ENCODE results near the gene THYN1.

THYN1 gene

DNA sequence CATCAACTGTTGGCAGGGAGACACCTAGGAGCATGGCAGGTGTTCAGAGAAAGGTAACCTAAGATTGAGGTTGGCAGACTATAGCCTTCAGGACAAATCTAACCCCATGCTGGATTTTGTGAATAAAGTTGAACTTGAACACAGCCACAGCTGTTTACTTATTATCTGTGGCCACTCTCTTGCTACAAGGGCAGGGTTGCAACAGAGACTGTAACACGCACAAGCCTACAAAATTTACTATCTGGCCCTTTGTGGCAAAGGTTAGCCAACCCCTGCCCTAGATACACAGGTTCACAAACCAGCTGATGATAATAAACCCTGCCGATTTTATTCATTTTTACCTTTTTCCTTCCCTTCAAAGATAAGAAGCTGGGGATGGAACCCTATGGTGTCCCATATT lies 2.5 kb downstream of the THYN1 start:
- DNase-seq (ENCODE audit: low read depth in 1 of 2, low spot score in 1 of 2) = no peak

DNA sequence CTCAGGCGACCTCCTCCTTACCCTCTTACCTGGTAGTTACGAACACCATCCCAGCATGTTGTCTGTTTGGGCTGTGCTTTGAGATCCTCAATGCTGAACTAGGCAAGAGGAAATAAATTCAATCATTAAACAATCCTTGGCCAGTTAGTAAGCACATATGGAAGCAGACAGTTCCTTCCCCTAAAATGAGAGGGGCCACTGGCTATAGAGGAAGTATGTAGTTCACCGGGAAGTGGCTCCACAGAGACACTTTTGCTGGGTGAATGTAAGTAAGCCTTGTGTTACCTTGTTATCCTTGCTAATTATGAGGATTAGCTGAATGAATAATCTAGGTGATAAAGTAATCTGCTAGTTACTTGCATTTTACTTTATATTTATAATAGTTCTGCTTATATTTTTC lies 2.9 kb downstream of the THYN1 start:
- DNase-seq (ENCODE audit: low read depth in 1 of 2, low spot score in 1 of 2) = no peak

DNA sequence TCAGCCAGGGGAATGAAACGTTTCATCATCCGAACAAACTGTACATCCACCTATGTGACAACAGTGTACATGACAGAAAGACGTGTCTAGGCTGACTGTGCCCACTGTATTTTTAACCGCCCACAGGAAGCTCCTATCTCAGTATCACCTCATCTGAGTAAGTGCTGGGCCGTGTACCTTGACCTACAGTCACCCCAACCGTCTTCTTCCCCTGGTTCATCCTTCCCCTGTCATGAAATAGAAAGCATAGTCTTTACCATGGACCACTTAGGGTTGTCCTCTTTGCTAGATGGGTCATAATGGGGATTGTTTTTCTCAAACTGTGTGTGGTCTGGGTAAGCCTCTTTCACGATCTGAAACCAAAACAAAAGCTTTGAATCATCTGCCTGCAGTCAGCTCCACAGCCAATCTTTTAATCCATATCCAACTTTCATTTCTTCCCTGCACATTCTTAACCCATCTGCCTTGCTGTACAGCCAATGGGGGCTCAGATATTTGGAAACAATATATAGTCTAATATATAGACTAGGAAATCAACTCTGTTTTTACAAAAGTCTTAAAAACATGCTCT lies 4.2 kb downstream of the THYN1 start:
- no peak for DNase-seq (ENCODE audit: low read depth in 1 of 2, low spot score in 1 of 2)

DNA sequence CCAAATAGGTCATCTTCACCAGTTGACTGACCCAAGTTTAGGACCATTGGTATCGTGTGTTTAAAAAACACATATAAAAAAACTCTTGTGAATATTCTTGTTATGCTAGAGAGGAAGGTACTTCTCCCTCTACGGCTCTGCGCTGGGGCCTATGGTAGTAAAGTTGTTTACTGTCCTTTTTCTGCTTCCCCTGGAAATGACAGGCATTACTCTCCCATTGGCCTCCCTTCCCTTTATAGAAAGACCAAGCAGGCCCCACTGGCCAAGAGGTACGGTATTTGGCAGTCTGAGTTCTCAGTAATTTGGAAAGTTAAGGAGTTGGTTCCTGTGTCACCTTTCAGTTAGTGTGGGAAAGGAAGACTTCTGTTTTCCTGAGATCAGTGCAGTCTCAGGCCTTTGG lies 6.5 kb downstream of the THYN1 start:
- no peak for DNase-seq (ENCODE audit: low read depth in 1 of 2, low spot score in 1 of 2)

DNA sequence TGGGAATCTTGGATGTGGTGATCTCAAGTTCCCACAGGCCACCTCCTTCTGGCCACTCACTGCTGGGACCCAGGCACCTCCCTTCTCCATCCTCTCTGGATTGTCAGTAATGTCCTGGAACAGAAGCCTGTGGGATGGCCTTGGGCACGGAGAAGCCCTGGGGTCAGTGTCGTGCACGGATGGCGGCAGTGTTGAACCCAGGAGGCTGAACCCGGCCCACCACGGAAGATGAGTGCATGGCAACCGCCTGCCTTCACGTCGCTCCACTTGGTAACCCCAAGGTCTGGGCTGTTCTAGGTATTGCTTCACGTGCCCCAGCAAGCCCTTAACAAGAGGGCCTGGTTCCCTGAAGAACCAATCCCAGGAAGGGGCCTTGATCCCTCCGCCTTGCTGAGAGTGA lies 7.1 kb downstream of the THYN1 start:
- DNase-seq (ENCODE audit: low read depth in 1 of 2, low spot score in 1 of 2) = no peak

DNA sequence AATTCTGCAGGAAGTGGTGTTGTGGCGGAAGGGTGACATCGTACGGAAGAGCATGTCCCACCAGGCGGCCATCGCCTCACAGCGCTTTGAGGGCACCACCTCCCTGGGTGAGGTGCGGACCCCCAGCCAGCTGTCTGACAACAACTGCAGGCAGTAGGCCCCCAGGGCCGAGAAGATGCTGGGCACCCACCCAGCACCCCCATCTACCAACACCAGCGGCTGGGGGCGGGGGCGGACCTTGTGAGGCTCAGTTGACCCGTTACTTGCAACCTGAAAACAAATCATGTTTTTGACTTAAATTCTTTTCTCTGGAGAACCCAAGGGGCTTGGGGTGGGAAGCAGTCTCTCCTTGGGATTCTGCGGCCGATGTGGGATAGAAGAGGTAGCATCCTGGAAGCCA lies 7.7 kb downstream of the THYN1 start:
- no peak for DNase-seq (ENCODE audit: low read depth in 1 of 2, low spot score in 1 of 2)

DNA sequence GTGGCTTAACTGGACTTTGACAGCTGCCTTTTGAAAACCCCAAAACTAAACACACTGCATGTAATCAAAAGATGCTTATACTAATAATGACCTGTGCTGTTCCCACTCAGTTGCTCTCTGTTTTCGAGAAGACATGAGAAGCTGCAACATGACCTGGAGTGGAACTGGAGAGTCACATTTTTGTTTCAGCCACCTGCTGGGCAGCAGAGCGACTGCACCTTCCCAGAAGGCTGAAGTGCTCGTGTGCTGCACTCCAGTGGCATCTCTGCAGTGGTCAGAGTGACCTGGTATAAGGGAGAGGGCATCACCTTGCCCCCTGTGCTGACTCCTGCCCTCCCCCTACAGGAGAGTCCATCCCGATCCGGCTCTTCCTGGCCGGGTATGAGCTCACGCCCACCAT lies 8.6 kb downstream of the THYN1 start:
- no peak for DNase-seq (ENCODE audit: low read depth in 1 of 2, low spot score in 1 of 2)

DNA sequence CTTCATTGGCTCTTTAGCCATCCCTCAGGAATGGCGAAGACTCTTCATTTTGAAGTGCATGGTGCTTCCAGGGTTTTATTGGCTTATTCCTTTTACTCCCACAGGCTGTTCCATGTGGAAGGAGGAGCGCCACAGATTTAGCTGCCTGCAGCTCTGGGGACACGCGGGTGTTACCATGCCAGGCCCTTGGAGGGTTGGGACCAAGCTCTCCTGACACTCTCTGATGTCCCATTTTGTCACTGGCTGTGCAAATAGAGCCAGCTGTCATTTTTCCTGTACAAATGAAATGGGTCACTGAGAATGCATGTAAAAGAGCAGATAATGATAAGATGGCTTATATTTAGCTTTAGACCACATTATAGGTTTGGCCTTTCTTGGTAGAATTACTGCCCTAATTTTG lies 9.2 kb downstream of the THYN1 start:
- DNase-seq (ENCODE audit: low read depth in 1 of 2, low spot score in 1 of 2) = no peak

DNA sequence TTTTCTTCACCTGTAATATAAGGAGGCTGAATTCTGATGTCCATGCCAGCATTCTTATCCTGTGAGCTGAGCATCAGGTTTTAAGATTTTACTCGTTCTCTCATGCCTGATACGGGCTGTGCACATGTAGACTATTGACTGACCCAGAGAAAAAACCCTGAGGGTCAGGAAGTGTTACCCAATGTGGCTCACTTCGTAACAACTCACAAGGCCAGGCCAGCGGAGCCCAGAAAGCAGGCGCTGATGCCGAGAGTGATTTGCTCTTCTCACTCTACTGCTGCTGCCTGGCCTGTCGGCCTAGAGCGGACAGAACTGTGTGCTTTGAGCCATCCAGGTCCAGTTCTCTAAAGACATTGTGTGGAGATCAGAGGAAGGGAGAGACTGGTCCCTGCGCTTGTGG lies 10.8 kb downstream of the THYN1 start:
- DNase-seq (ENCODE audit: low read depth in 1 of 2, low spot score in 1 of 2) = no peak

DNA sequence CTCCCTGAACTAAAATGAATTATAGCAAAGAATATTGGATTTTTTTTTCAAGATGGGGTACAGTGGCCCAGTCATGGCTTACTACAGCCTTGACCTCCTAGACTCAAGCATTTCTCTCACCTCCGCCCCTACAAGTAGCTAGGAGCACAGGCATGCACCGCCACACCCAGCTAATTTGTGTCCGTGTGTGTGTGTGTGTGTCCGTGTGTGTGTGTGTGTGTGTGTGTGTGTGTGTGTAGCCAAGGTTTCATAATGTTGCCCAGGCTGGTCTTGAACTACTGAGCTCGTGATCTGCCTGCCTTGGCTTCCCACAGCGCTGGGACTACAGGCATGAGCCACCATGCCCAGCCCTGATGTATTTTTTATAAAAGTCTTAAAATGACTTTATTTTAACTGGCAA lies 12.6 kb downstream of the THYN1 start:
- no peak for DNase-seq (ENCODE audit: low read depth in 1 of 2, low spot score in 1 of 2)

DNA sequence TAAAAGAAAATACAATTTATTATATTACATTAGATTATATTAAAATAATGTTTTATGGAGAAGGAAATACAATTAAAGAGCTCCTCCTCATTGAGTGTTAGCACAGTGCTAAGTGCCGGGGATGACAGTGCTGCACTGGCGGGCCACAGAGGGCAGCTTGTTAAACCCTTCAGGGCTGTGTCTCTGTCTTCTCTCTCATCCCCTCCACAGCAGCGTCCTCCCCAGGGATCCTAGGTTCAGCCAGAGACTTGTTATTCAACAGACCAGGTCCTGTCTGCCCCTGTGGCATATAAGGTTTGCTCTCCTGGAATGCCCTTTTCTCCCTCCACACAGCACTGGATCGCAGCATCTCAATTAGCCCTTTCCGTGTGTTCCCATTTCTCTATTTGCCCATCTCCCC lies 14.2 kb downstream of the THYN1 start:
- no peak for DNase-seq (ENCODE audit: low read depth in 1 of 2, low spot score in 1 of 2)

DNA sequence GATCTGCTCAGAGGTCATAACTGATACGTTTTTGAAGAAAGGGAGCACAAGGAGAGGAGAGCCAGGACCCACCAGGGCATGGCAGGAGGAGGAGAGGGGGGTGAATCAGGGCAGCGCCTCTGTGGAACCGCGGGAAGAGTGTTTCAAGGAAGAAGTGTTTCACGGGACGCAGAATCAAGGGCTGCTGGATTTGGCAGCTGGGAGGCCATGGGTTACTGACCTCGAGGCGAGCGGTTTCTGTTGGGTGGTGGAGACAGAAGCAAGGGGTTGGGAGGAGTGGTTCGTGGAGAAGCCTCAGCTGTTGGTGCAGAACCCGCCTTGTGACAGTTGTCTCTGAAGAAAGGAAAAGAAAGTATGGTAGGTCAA lies 15.6 kb downstream of the THYN1 start:
- no peak for DNase-seq (ENCODE audit: low read depth in 1 of 2, low spot score in 1 of 2)

DNA sequence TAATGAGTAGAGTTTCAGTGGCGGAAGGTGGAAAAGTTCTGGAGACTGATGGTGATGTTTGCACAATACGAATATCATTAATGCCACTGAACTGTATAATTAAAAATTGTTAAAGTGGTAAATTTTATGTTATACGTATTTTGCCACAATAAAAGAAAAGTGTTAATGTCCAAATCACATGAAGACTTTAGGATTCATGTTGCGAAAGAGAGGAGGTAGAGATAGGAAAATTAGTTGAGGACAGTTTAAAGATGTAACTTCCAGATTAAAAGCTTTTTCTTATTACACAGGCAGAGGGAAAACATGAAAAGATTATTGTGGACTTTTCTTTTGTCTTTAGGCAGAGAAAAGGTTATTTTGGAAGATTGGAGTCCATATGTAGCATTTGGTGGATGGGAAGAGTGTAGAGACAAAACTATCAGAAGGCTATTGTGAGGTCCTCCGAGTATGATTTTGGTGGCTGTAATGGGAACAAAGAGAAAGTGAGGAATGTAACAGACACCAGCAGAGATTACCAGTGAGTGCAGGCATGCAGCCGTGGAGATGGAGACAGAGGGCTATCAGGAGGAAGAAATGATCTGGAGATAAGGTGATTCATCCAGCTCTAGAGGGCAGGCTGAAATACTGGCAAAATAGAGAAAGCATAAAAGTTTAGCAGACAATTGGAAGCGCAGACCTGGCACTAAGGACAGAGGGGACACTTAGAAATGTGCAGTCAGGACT lies 16.2 kb downstream of the THYN1 start:
- no peak for DNase-seq (ENCODE audit: low read depth in 1 of 2, low spot score in 1 of 2)

DNA sequence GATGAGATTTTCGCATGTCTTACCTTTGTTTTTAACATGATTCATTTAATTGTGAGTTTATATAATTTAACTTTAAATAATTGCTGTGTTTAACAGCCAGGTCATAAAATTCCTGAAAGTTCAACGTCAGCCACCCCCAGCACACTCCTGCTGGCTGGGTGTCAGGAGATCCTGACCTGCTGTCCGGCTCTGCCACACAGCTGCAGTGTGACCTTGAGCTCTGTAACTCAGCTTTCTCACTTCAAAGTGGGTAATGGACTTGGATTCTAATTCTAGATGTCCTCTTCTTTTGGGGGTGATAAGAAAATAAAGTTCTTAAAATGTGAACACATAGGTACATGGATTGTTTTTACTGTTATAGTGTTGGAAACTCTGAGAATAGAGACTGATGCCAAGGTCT lies 17.8 kb downstream of the THYN1 start:
- no peak for DNase-seq (ENCODE audit: low read depth in 1 of 2, low spot score in 1 of 2)

DNA sequence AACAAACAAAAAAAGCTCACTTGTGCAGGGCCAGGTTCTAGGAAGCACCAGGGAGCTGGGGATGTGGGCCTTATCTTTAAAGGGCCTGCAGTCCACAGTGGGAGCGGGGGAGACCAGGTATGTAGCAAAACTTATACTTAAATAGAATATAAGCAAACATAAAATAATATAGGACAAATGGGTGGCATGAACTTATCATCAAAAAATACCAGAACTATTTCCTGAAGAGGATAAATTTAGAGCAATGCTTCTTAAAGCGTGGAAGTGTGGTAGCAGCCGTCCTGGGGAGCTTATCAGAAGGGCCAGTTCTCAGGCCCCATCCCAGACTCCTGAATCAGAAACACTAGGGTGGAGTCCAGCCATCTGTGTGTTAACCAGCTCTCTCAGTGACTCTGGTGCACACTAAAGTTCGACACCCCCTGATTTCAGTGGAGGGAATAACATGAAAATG lies 19.4 kb downstream of the THYN1 start:
- no peak for DNase-seq (ENCODE audit: low read depth in 1 of 2, low spot score in 1 of 2)

DNA sequence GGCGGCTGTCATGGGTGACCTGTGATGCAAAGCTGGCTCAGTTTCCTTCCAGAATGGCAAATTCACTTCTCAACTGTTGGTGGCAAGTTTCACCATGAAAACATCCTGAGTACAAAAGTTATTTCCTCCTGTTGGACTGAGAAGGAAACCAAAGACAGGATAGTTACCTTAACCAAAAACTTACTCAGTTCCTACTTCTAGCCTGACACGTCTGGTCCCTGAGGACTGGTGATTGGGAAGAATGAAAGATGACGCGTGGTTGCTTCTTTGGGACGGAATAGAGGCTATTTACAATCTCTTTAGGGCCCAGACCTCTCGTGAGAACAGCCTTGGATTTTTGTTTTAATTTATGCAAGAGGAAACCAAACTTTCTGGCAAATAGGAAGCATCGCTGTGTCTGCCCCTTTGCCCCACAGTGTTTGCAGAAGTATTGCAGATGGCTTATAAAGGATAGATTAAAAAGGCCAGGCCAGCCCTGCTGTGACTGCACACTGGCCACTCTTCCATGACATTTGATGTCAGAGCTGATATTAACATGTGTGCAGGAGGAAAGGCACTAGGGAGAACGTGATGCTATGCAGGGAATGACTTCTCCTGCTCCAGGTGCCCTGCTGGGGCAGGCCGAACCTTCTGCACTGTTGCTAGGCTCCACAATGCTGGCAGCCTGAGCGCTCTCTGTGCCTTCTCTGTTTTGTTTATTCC lies 21.0 kb downstream of the THYN1 start:
- DNase-seq (ENCODE audit: low read depth in 1 of 2, low spot score in 1 of 2) = no peak

DNA sequence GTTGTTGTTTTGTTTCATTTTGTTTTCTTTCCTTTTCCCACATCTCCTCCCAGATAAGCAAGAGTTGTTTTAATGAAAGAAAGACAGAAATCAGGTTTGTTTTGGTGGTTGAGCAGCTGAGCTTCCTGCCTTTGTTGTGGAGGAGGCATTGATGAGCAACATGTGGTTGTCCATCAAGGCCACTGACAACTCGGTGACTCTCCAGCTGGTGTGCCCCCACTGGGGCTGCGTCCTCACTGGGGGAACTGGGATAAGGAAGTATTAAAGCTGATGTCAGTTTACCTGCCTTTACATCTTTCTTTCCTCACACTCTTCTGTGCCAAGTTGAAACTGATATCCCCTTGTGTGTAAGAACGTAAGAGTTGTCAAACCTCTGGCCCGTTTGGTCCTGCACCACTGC lies 22.8 kb downstream of the THYN1 start:
- no peak for DNase-seq (ENCODE audit: low read depth in 1 of 2, low spot score in 1 of 2)

DNA sequence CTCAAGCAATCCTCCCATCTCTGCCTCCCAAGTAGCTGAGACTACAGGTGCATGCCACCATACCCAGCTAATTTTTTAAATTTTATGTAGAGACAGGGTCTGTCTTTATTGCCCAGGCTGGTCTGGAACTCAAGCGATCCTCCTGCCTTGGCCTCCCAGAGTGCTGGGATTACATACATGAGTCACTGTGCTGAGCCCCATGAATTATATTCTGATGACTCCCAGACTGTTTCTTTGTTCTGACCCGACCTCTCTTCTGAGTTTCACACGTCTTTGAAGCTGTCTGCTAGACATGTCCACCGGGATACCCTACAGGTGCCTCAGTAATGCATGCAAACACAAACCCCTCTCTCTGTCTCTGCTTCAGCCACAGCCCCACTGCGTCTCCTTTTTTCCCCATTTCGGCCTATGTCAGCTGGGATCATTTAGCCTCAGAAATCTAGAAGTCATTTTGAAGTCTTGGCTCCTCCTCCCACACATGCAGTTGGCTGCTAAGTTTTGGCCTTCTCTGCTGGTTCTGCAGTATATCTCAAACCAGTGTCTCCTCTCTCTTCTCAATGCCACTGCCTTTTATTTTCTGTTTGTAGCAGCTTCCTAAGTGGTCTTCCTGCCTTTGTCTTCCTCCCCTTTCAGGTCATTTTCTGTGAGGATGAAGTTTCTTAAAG lies 23.9 kb downstream of the THYN1 start:
- DNase-seq (ENCODE audit: low read depth in 1 of 2, low spot score in 1 of 2) = no peak

DNA sequence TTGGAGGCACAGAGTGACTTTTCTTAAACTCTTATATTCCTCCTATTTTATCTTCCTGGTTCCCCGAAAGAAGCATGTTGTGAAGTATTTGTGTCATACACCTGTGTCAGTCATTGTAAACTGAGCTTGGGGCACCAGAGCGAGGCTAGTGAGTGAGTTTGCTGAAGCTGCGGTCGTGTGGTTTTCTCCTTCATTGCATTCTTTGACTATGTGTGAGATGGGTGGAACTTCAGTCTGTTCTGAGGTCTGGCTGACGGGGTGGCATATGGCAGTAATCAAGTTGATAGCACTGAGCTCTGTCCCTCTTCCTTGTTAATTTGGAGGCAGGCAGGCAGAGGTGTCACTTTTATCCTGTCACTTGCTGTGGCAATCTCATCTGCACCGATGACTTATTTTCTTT lies 24.5 kb downstream of the THYN1 start:
- DNase-seq (ENCODE audit: low read depth in 1 of 2, low spot score in 1 of 2) = no peak

DNA sequence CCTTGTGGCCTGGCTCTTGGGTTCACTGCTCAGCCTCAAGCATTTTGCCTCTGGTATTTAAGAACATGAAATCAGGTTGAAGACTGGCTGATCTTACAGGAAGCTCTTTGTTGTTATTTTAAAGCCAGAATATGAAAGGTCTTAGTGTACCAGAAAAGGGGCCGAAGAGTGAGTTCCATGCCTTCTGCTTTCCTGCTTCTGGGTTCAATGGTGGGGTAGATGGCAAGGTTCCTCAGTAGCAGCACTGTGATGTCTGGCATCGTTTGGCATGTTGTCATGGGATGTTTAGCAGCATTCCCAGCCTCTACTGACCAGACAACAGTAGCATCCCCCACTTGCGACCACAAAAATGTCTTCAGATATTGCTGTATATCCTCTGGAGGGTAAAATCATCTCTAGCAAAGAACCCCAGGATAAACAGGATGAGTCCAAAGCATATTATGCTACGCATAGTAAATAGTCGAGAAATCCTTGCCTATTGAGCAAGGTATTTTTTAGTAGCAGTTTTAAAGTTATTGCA lies 26.3 kb downstream of the THYN1 start:
- no peak for DNase-seq (ENCODE audit: low read depth in 1 of 2, low spot score in 1 of 2)

DNA sequence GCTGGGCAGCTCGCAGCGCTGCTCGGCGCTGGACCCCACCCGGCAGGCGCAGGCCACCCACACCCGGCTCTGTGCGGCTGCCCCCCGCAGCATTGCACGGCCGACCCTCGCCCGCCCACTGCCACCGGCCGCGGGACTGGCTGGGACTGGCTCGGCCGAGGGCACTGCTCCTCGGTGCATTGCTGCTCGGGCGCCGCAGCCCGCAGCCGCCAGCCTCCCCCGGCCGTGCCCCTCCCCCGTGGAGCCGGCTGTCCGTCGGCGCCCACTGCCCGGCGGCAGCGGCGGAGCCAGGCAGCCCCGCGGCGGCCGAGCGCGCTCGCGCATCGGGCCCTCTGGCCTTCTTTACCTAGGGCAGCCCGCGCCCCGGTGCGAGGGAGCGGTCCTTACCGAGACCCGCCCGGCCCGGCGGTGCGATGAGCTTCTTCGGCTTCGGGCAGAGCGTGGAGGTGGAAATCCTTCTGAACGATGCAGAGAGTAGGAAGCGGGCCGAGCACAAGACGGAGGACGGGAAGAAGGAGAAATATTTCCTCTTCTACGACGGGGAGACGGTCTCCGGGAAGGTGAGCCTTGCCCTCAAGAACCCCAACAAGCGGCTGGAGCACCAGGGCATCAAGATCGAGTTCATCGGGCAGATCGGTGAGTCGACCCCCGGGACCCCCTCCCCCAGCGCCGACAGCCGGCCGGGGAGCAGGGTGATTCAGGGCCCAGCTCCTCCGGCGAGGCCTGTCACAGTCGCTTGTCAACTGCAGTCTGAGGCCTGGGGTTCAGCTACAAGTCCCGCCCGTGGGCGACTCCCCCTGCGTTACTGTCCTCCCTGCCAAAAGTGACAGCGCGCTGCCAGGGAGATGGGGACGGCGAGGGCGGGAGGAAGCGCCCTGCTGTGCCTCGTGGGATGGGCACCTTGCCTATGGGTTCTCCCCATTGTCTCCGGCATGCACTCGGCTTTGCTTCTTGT lies 28.2 kb downstream of the THYN1 start:
- peak; percentile 13 to 48 for DNase-seq (ENCODE audit: low read depth in 1 of 2, low spot score in 1 of 2)

Measured in stimulated activated CD4-positive, alpha-beta T cell treated with anti-CD3 and anti-CD28 coated beads, Interleukin-15, amount 100 ng/mL, for 1 hour (primary cell).